T-helper 1 cell treated with Interleukin-12 subunit alpha and Interleukin-12 subunit beta and Interleukin-4 antibody, amounts not matched to agents 30 μg/mL and 1 μg/mL, for 36 hours (primary cell): ENCODE data around the gene RASL11B.

ENCODE experiments used
- H3K27ac Mint-ChIP-seq: one replicate; pipeline ENCODE4 v1.8.0; 2021; ENCODE audit warnings: mild to moderate bottlenecking, mixed read lengths
- H3K27me3 Mint-ChIP-seq: one replicate; pipeline ENCODE4 v1.8.0; 2021; ENCODE audit warnings: low read depth, mixed read lengths
- H3K36me3 Mint-ChIP-seq: one replicate; pipeline ENCODE4 v1.8.0; 2021; ENCODE audit warnings: low read depth, mixed read lengths
- H3K4me1 Mint-ChIP-seq: one replicate; pipeline ENCODE4 v1.8.0; 2021; ENCODE audit warnings: low read depth, mixed read lengths
- H3K4me3 Mint-ChIP-seq: one replicate; pipeline ENCODE4 v1.8.0; 2021; ENCODE audit warnings: mild to moderate bottlenecking, moderate library complexity, mixed read lengths
- H3K9me3 Mint-ChIP-seq: one replicate; pipeline ENCODE4 v1.8.0; 2021; ENCODE audit warnings: mixed read lengths

RASL11B gene

DNA sequence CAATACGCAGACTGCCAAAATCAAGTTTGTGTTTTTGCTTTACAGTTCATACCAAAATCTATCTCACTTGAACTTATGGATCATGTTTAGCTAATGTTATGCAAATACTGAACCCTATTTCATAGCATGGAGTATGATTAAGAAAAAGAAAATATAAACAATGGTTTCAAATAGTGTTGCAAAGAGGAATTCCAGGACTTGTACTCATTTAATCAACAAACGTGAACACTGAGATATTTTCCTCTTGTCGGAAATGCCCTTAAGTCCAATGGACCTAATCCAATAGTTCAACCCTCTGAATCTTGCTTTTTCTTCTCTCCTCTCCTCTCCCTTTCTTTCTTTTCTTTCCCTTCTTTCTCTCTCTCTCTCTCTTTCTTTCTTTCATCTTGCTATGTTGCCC lies 30.8 kb downstream of the RASL11B start:
- Mint-ChIP-seq H3K27ac (no peak overlapping the region), H3K36me3 (peaks cover 4% of the 10 kb centered on the region), H3K27me3 (no peaks in the 10 kb centered on the region), H3K4me1 (peaks cover 17% of the 10 kb centered on the region), H3K9me3 (peaks cover 10% of the 10 kb centered on the region), H3K4me3 (no peak overlapping the region)

DNA sequence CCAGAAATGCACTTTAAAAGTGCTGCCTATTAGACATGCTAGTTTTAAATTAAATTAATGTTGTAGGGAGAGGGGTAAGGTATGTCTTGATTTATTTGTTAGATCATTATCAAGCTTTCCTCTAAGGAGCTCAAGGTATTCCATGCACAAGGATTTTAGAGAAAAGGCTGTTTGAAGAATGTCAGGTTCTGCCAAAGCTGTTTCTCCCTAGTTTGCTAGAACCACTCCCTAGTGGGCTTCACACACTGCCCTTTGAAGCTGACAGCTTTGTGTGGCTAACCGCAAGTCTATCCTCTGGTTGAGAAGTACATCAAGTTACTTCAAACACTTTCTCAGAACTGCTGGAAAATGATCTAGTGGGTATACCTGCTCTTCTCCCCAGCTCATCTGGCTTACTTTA lies 32.3 kb downstream of the RASL11B start:
- peaks cover 3% of the 10 kb centered on the region for H3K9me3 Mint-ChIP-seq
- no peak overlapping the region for H3K4me3 Mint-ChIP-seq
- no peaks in the 10 kb centered on the region for H3K36me3 Mint-ChIP-seq
- no peak overlapping the region for H3K27ac Mint-ChIP-seq
- H3K27me3 Mint-ChIP-seq = no peaks in the 10 kb centered on the region
- H3K4me1 Mint-ChIP-seq = peaks cover 16% of the 10 kb centered on the region

DNA sequence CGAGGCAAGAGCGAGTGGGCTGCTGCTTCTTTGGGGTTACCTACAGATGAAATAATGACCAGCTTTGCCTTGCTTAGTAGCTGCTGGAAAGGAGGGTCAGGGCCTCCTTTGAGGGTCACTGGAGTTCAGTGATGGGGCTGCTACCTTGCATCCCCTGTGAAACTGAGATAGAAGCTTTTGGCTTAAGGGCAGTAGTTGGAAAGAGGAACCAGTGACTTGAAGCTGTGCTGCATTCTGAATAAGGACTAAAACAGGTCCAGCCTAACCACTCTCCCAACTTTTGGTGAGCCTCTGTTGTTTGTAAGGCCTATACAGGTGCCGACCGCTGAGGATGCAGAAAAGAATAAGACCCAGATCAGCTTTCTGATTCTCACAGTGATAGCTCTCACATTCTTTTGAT lies 41.2 kb downstream of the RASL11B start:
- Mint-ChIP-seq H3K36me3 (peaks cover 2% of the 10 kb centered on the region), H3K4me3 (no peak overlapping the region), H3K4me1 (no peaks in the 10 kb centered on the region), H3K27me3 (no peaks in the 10 kb centered on the region), H3K27ac (no peak overlapping the region), H3K9me3 (no peaks in the 10 kb centered on the region)

DNA sequence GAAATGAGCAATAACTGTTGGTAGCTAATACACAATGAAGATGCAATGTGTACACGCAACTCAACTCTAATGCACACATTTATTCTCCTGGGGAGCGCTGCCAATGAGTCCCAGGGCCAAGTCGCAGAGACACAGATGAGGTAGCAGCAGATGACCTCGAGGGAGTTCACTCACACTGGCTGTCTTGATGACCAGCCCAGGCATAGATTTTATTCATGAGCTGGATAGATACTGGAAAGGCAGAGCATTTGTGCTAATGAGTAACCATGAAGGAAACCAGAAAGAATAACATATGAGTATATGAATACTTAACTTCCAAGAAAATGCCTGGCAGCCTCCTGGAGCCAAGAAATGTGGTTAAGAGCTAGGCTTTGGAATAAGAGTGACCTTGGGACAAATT lies 42.3 kb downstream of the RASL11B start:
- no peaks in the 10 kb centered on the region for H3K27me3 Mint-ChIP-seq
- H3K36me3 Mint-ChIP-seq = peaks cover 2% of the 10 kb centered on the region
- no peaks in the 10 kb centered on the region for H3K9me3 Mint-ChIP-seq
- H3K4me1 Mint-ChIP-seq = no peaks in the 10 kb centered on the region
- H3K4me3 Mint-ChIP-seq = no peak overlapping the region
- no peak overlapping the region for H3K27ac Mint-ChIP-seq

DNA sequence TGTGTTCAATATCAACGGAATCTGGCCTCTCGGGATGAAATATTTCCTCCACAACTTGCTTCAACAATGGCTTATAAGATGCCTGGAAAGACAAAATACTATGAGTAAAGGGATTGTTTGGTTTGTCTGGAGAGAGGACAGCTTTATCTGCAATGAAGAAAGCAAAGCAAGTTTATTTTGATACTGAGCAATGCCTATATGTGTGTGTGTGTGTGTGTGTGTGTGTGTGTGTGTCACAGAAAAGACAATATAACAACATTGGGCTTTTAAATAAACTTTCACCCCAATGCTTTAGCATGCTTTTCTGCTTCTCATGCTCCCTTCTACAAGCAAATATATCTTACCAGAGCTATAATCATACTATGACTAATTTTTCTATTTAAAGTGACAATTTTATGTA lies 45.4 kb downstream of the RASL11B start:
- Mint-ChIP-seq H3K27ac (no peak overlapping the region), H3K27me3 (no peaks in the 10 kb centered on the region), H3K36me3 (peaks cover 2% of the 10 kb centered on the region), H3K4me3 (no peak overlapping the region), H3K9me3 (no peaks in the 10 kb centered on the region), H3K4me1 (no peaks in the 10 kb centered on the region)

DNA sequence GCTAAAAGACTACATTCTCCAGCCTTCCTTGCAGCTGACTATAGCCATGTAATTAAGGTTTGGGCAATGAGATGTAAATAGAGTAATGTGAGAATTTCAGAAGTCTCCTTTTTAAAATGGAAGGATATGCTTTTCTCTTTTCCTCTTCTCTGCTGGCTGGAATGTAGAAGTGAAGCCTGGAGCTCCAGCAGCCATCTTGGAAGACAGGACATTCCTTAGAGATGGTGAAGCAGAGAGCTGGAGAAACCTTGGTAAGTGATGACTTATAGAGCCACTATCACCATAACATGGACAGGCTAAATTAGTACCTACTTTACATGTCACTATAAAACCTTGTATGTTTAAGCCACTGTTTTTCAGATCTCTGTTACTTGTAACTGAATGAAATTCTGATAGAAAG lies 48.0 kb downstream of the RASL11B start:
- H3K4me3 Mint-ChIP-seq = no peak overlapping the region
- no peak overlapping the region for H3K27ac Mint-ChIP-seq
- no peaks in the 10 kb centered on the region for H3K9me3 Mint-ChIP-seq
- H3K27me3 Mint-ChIP-seq = no peaks in the 10 kb centered on the region
- no peaks in the 10 kb centered on the region for H3K36me3 Mint-ChIP-seq
- H3K4me1 Mint-ChIP-seq = no peaks in the 10 kb centered on the region

DNA sequence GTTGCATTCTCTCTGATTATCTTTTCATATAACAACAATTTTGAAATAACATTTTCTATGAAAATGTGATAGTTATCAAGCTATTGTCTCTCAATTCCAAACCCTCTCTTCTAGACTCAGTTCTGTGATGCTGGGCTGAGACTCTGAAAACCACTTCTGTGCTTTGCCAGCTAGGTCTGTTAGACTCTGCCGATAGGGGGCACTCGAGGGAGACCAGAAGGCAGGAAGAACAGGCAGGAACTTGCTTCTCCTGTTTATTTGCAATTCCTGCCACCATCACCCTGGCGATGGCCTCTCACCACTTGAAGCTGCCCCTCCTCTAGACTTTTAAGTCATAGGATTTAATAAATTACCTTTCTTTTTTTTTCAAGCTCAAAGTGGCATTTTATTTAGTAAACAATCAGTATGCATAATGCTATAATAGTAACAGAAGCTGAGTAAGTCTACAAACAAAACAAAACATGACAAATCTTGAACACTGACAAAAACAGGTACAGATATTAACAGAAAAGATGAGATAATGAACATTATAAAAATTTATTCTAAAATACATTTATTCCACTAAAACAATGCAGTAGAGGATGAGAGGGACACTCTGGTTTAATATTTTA lies 49.7 kb downstream of the RASL11B start:
- Mint-ChIP-seq H3K9me3 (no peaks in the 10 kb centered on the region), H3K4me3 (no peak overlapping the region), H3K36me3 (no peaks in the 10 kb centered on the region), H3K27me3 (no peaks in the 10 kb centered on the region), H3K27ac (no peak overlapping the region), H3K4me1 (no peaks in the 10 kb centered on the region)

DNA sequence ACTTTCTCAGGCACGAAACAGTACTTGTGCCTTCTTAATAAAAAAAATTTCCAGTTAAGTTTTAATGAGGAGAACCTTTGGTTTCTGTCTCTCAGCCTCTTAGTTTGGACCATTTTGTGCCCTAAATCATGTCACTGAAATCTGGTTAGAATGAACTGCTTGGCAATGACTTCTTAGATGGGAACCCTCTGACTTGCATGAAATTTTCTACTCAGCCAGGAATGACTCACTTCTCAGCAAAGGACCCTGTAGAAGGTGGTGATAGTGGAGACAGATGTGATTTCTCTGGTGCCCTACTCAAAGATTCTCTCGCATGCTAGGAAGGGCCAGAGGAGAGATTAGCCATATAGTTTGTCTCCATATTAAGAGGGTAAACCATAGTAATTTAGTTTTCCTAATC lies 50.5 kb downstream of the RASL11B start:
- Mint-ChIP-seq H3K9me3 (no peaks in the 10 kb centered on the region), H3K27me3 (no peaks in the 10 kb centered on the region), H3K27ac (no peak overlapping the region), H3K4me3 (no peak overlapping the region), H3K36me3 (no peaks in the 10 kb centered on the region), H3K4me1 (no peaks in the 10 kb centered on the region)

DNA sequence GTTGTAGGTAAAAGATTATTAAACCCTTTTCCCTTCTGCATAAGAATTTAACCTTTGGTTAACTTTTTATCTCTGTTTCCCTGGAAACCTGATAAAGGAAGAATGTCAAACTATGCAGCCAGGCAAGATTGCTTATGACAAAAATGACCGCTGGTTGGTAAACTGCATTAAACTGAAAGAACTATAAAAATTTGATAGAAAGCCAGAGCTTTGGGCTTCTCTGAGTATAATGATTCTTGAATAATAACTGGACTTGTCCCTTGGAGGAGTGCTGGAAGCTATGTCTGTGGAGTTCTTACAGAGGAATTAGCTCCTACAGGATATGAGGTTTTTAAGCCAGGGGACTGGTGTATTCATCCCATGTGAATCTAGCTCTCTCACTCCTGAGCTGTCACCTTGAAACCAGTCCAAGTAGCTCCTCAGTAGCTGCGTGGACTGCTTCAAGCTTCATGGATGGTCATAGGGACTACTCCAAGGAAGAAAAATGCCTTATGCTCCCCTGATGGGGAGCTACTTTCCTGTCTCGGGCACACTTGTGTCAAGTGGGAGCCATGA lies 52.0 kb downstream of the RASL11B start:
- H3K27me3 Mint-ChIP-seq = no peaks in the 10 kb centered on the region
- no peaks in the 10 kb centered on the region for H3K9me3 Mint-ChIP-seq
- H3K4me1 Mint-ChIP-seq = no peaks in the 10 kb centered on the region

DNA sequence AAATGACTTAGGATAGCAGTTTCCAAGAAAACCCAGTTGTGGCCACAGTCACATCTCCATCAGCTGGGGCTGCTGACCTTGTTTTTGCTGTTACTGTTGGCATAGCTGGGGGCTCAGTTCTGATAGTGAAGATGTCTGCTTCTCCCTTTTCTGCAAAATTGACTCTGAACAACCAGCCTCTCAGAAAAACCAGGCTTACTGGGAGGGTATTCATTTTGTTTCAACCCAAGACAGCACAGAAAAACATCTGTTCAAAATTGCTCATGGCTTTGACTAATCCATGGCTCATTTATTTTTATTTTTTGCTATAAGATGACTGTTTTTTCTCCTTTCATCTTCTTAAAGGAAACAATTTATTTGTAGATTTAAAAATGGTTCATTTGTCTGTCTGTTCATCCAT lies 53.1 kb downstream of the RASL11B start:
- Mint-ChIP-seq H3K36me3 (no peaks in the 10 kb centered on the region), H3K9me3 (no peaks in the 10 kb centered on the region), H3K27ac (no peak overlapping the region), H3K4me3 (no peak overlapping the region), H3K4me1 (no peaks in the 10 kb centered on the region), H3K27me3 (no peaks in the 10 kb centered on the region)

More for the DNA sequence above, 52.0 kb downstream of the RASL11B start:
- Mint-ChIP-seq H3K36me3 (no peaks in the 10 kb centered on the region), H3K27ac (no peak overlapping the region), H3K4me3 (no peak overlapping the region)

DNA sequence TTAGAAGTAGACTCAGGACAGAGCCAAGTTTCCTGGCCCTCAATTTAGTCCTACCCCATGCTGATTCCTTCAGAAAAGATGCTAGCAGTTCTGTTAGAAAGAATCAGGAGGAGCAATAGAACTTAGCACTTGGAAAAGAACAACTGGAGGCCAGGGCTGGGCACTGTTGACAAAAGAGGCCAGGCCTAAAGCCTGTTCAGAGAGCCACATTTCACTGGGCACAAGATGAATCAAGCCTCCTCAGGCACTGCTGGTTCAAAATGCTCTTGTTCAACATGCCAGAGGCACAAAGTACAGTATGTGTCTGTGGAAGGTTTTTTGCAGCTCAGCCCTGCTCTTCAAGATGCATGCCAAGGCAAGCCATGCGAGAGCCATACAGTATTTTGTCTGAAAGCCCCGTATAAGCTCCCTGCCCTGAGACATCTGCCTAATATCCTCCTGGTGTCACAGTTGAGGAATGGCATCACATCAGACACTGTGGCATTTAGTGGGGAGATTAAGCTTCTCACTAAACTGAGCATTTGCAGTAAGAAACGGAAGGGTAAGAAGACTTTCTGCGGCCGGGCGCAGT lies 53.7 kb downstream of the RASL11B start:
- no peaks in the 10 kb centered on the region for H3K4me1 Mint-ChIP-seq
- no peaks in the 10 kb centered on the region for H3K27me3 Mint-ChIP-seq
- H3K4me3 Mint-ChIP-seq = no peak overlapping the region
- no peaks in the 10 kb centered on the region for H3K9me3 Mint-ChIP-seq
- no peak overlapping the region for H3K27ac Mint-ChIP-seq
- no peaks in the 10 kb centered on the region for H3K36me3 Mint-ChIP-seq
